Astrocyte (in vitro differentiated cells and primary cell): Measurements from ENCODE around the gene TSPAN32.

Source experiments
- CTCF ChIP-seq: IDR thresholded peaks from 2 replicates; pipeline ENCODE4 v1.5.1; 2011; ENCODE audit warnings: low read depth, mild to moderate bottlenecking, inconsistent platforms, low read length, moderate library complexity; ENCODE audit not compliant: insufficient read depth
- EZH2 ChIP-seq: IDR thresholded peaks from 2 replicates; pipeline ENCODE4 v1.6.1; 2012; ENCODE audit warnings: mild to moderate bottlenecking, low read length, inconsistent platforms; ENCODE audit not compliant: insufficient read depth

DNA sequence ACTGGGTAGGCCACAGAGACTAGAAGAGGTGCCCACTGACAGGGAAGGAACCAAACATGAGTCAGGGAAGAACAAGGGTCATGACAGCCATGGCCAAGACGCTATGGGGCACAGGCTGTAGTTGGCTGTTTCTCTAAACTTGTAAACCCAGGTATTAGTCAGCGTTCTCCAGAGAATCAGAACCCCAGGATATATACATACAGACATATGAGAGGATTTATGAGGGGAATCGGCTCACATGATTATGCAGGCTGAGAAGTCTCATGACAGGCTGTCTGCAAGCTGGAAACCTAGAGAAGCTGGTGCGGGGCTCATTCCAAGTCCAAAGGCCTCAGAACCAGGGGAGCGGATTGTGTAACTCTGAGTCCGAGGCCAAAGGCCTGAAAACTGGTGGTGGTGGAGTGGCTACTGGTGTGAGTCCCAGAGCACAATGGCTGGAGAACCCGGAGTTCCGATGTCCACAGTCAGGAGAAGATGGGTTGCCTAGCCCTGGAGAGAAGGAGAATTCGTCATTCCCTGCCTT is 45.6 kb downstream of the TSPAN32 start:
- TF ChIP-seq CTCF (no peak), EZH2 (no peak)
